A549 treated with AZD9567 at 1 μM for 4 hours (cell line): ENCODE data around the gene PTPN12. TPM values are rescaled to one million over a fixed set of nuclear protein-coding genes. Genes with fewer than 3 reads are reported as not detected.

ENCODE experiments used
- total RNA-seq: library from RNA; stranded (reverse); fragments of 200-300 nt; extraction: Qiagen RNA extraction; gene quantifications from 5 replicates; pipeline ENCODE4 v1.2.3, GENCODE V29; 2022; ENCODE audit not compliant: insufficient read depth

The PTPN12 gene
- 55.5 to 90.9 TPM (median 60.3 TPM) in 5 replicates for total RNA-seq

DNA sequence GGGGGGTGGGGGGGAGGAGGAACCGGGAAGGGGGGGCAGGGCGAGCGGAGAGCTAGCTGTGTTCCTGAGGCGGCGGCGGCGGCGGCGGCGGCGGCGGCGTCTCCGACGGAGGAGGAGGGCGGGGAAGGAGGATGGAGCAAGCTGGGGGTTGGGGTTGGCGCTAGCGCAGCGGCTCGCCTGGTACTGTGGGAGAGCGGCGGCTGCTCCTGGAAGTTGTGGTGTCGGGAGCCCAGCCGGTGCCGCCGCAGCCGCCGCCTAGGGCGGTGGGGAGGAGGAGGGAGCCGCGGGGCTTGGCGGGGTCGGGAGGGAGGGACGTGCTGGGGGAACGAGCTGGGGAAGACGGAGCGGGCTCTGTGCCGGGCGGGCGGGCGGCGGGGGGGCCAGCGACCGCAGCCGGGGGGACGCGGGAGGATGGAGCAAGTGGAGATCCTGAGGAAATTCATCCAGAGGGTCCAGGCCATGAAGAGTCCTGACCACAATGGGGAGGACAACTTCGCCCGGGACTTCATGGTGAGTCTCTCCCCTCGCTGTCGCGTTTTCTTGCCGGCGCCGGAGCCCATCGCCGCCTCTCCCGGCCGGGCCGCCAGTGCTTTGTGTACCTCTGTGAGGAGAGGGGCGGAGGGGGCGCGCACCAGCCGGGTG, at the start of gene PTPN12:
Gene PTPN12 (plus strand): TSS at position 160 of the 642 bp plus-strand sequence. CDS start 252 bp downstream, at position 412.

Other genes with a start within 250 kb of the PTPN12 start
- gene GSAP, start 120.9 kb upstream of the PTPN12 start, total RNA-seq, result 2.6 to 5.1 TPM (median 2.7 TPM) in 5 replicates
- gene RSBN1L, start 159.2 kb downstream of the PTPN12 start, total RNA-seq, result 8.1 to 15.0 TPM (median 8.7 TPM) in 5 replicates